B cell (primary cell): Measurements from ENCODE around the gene TAOK2.
"Not testable (repeated sequence)": the region's sequence is repeated elsewhere in the genome, so short reads cannot be mapped to it uniquely, and the experiment has no call there.

Experiments
- EZH2 ChIP-seq: IDR thresholded peaks from 2 replicates; pipeline ENCODE4 v1.6.1; 2012; ENCODE audit warnings: borderline replicate concordance, low read depth, mild to moderate bottlenecking, moderate library complexity, low read length; ENCODE audit not compliant: insufficient read depth, poor library complexity, severe bottlenecking
- TF ChIP-seq, protein P1 (sequence below): fragments of 200-600 bp; IDR thresholded peaks from one replicate; pipeline ENCODE4 v1.8.0; 2022; ENCODE audit warnings: antibody characterized with exemption, mild to moderate bottlenecking

DNA sequence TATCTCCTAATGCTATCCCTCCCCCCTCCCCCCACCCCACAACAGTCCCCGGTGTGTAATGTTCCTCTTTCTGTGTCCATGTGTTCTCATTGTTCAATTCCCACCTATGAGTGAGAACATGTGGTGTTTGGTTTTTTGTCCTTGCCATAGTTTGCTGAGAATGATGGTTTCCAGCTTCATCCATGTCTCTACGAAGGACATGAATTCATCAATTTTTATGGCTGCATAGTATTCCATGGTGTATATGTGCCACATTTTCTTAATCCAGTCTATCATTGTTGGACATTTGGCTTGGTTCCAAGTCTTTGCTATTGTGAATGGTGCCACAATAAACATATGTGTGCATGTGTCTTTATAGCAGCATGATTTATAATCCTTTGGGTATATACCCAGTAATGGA, 41.9 kb upstream of the TAOK2 start:
- TF ChIP-seq EZH2, result not testable (repeated sequence)
- TF ChIP-seq, protein P1, sequence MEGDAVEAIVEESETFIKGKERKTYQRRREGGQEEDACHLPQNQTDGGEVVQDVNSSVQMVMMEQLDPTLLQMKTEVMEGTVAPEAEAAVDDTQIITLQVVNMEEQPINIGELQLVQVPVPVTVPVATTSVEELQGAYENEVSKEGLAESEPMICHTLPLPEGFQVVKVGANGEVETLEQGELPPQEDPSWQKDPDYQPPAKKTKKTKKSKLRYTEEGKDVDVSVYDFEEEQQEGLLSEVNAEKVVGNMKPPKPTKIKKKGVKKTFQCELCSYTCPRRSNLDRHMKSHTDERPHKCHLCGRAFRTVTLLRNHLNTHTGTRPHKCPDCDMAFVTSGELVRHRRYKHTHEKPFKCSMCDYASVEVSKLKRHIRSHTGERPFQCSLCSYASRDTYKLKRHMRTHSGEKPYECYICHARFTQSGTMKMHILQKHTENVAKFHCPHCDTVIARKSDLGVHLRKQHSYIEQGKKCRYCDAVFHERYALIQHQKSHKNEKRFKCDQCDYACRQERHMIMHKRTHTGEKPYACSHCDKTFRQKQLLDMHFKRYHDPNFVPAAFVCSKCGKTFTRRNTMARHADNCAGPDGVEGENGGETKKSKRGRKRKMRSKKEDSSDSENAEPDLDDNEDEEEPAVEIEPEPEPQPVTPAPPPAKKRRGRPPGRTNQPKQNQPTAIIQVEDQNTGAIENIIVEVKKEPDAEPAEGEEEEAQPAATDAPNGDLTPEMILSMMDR, result not testable (repeated sequence)
